Measurements from ENCODE around the gene DGCR6L.

DNA sequence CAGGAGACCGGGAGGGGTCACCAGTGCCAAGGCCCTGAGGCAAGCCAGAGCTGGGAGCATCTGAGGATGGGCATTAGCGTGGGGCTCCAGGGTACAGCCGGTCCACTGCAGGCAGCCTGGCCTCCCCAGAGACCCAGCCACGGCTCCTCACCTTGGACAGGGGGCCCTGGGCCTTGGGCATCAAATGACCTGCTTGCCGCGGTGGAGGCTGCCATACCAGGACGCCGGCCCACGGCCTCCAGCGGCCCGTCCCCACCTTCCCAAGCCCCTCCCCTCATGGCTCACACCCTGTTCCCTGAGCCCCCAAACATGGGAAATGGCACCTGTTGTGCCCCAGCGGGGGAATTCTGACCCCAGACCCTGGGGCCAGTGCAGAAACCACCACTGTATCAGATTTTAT is 39.0 kb downstream of the DGCR6L start:
- TF ChIP-seq, protein P1, sequence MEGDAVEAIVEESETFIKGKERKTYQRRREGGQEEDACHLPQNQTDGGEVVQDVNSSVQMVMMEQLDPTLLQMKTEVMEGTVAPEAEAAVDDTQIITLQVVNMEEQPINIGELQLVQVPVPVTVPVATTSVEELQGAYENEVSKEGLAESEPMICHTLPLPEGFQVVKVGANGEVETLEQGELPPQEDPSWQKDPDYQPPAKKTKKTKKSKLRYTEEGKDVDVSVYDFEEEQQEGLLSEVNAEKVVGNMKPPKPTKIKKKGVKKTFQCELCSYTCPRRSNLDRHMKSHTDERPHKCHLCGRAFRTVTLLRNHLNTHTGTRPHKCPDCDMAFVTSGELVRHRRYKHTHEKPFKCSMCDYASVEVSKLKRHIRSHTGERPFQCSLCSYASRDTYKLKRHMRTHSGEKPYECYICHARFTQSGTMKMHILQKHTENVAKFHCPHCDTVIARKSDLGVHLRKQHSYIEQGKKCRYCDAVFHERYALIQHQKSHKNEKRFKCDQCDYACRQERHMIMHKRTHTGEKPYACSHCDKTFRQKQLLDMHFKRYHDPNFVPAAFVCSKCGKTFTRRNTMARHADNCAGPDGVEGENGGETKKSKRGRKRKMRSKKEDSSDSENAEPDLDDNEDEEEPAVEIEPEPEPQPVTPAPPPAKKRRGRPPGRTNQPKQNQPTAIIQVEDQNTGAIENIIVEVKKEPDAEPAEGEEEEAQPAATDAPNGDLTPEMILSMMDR (IDR thresholded peaks at IDR 0.05), result no peak
- TF ChIP-seq POLR2A (IDR thresholded peaks at IDR 0.05), result no peak
